Measurements from ENCODE around the gene MT4. TPM values are rescaled to one million over a fixed set of nuclear protein-coding genes. Genes with fewer than 3 reads are reported as not detected.

The MT4 gene
- polyA plus RNA-seq, 1 of the 3 experiments (the other 2 are of a cell fraction): not detected

GRCh38 chr16:56607675-56608042 lies 42.8 kb downstream of the MT4 start:
- H3K27me3 ChIP-seq (ENCODE audit: insufficient read depth): no peaks in the 10 kb centered on the region
- DNase-seq: no peak
- no peaks in the 10 kb centered on the region for H3K9me2 ChIP-seq
- no peaks in the 10 kb centered on the region for H3K36me3 ChIP-seq (replicated peaks in 1 of 2; ENCODE audit: control insufficient read depth in 1 of 2, insufficient read depth in 2 of 2, low read length in 1 of 2)
- no peak for TF ChIP-seq SMC3 (IDR thresholded peaks at IDR 0.05; ENCODE audit: low read depth, low read length)
- no peak for TF ChIP-seq GABPA (IDR thresholded peaks at IDR 0.05; ENCODE audit: low read depth)
- TF ChIP-seq JUND (IDR thresholded peaks at IDR 0.05): no peak
- TF ChIP-seq, protein P1, sequence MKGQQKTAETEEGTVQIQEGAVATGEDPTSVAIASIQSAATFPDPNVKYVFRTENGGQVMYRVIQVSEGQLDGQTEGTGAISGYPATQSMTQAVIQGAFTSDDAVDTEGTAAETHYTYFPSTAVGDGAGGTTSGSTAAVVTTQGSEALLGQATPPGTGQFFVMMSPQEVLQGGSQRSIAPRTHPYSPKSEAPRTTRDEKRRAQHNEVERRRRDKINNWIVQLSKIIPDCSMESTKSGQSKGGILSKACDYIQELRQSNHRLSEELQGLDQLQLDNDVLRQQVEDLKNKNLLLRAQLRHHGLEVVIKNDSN (IDR thresholded peaks at IDR 0.05; ENCODE audit: borderline replicate concordance, low read depth): no peak
- TF ChIP-seq, protein P2, sequence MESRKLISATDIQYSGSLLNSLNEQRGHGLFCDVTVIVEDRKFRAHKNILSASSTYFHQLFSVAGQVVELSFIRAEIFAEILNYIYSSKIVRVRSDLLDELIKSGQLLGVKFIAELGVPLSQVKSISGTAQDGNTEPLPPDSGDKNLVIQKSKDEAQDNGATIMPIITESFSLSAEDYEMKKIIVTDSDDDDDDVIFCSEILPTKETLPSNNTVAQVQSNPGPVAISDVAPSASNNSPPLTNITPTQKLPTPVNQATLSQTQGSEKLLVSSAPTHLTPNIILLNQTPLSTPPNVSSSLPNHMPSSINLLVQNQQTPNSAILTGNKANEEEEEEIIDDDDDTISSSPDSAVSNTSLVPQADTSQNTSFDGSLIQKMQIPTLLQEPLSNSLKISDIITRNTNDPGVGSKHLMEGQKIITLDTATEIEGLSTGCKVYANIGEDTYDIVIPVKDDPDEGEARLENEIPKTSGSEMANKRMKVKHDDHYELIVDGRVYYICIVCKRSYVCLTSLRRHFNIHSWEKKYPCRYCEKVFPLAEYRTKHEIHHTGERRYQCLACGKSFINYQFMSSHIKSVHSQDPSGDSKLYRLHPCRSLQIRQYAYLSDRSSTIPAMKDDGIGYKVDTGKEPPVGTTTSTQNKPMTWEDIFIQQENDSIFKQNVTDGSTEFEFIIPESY (IDR thresholded peaks at IDR 0.05; ENCODE audit: borderline replicate concordance, low read depth): no peak
- no peak for TF ChIP-seq TCF12 (IDR thresholded peaks at IDR 0.05)
- TF ChIP-seq, protein P3, sequence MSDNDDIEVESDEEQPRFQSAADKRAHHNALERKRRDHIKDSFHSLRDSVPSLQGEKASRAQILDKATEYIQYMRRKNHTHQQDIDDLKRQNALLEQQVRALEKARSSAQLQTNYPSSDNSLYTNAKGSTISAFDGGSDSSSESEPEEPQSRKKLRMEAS (IDR thresholded peaks at IDR 0.05; ENCODE audit: low read depth): no peak
- TF ChIP-seq, protein P4, sequence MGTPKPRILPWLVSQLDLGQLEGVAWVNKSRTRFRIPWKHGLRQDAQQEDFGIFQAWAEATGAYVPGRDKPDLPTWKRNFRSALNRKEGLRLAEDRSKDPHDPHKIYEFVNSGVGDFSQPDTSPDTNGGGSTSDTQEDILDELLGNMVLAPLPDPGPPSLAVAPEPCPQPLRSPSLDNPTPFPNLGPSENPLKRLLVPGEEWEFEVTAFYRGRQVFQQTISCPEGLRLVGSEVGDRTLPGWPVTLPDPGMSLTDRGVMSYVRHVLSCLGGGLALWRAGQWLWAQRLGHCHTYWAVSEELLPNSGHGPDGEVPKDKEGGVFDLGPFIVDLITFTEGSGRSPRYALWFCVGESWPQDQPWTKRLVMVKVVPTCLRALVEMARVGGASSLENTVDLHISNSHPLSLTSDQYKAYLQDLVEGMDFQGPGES (IDR thresholded peaks at IDR 0.05; ENCODE audit: low read depth, low read length): no peak
- no peaks in the 10 kb centered on the region for H3K9me3 ChIP-seq
- peaks cover 30% of the 10 kb centered on the region for H3K79me2 ChIP-seq (ENCODE audit: insufficient read depth)
- no peaks in the 10 kb centered on the region; the same call in 1 of the 2 replicates for H4K20me1 ChIP-seq (ENCODE audit: insufficient read depth)
- H3K4me3 ChIP-seq (ENCODE audit: low read depth in 2 of 2, low read length in 1 of 2): peak overlapping the region in 1 of 2 experiments; percentile 13; a peak in 2 of 4 replicates
- peaks cover 35 to 46% of the 10 kb centered on the region in 2 experiments; a peak in 3 of 4 replicates for H3K4me1 ChIP-seq (ENCODE audit: control insufficient read depth in 1 of 2, insufficient read depth in 2 of 2, low read depth in 1 of 2, low read length in 1 of 2)
- ChIA-PET POLR2A (no interaction called here), CTCF (interaction anchor here (1.2 to 8.2 kb wide), 3 partner anchors 44 to 182 kb away, joined by 3 to 138 read pairs (median 6); no protein-coding TSS in a partner anchor)
- 0 out of 2 replicates have a peak overlapping the region, but pooled peaks have one; percentile 43 for H2AFZ ChIP-seq (ENCODE audit: low read depth)
- peak overlapping the region; percentile 86 to 96 for H3K27ac ChIP-seq (ENCODE audit: low read depth in 2 of 2, low read length in 1 of 2)
- peak overlapping the region; percentile 90 for H3K9ac ChIP-seq
- peaks cover 56% of the 10 kb centered on the region for H3F3A ChIP-seq (replicated peaks; ENCODE audit: insufficient read depth)
- peak overlapping the region; percentile 88 for H3K4me2 ChIP-seq
- 62% methylated on average over 2 of the region's 2 CpGs for WGBS (ENCODE audit: low lambda C conversion rate)

DNA sequence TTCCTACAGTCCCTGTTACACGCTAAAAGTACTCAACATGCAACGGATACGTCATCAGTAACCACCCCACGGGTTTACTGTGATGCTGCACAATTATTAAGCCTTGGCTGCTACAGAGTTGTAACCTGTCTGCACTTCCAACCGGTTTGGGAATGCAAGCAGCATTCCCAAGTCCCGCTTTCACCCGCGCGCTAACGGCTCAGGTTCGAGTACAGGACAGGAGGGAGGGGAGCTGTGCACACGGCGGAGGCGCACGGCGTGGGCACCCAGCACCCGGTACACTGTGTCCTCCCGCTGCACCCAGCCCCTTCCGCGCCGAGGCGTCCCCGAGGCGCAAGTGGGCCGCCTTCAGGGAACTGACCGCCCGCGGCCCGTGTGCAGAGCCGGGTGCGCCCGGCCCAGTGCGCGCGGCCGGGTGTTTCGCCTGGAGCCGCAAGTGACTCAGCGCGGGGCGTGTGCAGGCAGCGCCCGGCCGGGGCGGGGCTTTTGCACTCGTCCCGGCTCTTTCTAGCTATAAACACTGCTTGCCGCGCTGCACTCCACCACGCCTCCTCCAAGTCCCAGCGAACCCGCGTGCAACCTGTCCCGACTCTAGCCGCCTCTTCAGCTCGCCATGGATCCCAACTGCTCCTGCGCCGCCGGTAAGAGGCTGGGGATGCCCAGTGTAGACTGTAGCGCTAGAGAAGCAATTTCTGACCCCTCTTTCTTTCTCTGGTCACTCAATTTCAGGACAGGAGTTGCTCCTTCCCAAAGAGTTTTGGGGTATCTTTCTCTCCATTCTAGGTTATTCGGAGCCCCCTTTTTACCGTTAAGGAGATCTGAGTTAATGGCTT lies 43.4 kb downstream of the MT4 start, which contains the start of gene MT2A:
Gene MT2A, plus strand, starts transcription at position 542 of the 833 bp plus-strand sequence. Its CDS starts 72 bp downstream, at position 614.
- Histone ChIP-seq H3K4me2 (peak within 1 kb of the TSS; percentile 88), H3K79me2 (ENCODE audit: insufficient read depth) (peaks cover 30% of the 10 kb centered on the region), H3K36me3 (replicated peaks in 1 of 2; ENCODE audit: control insufficient read depth in 1 of 2, insufficient read depth in 2 of 2, low read length in 1 of 2) (no peaks in the 10 kb centered on the region), H3K9me3 (no peaks in the 10 kb centered on the region), H3K27ac (ENCODE audit: low read depth in 2 of 2, low read length in 1 of 2) (peak within 1 kb of the TSS; percentile 86 to 96), H3K9me2 (no peaks in the 10 kb centered on the region), H3K9ac (peak within 1 kb of the TSS; percentile 90), H3F3A (replicated peaks; ENCODE audit: insufficient read depth) (peaks cover 61% of the 10 kb centered on the region), H4K20me1 (ENCODE audit: insufficient read depth) (no peaks in the 10 kb centered on the region; the same call in 1 of the 2 replicates), H3K27me3 (ENCODE audit: insufficient read depth) (no peaks in the 10 kb centered on the region), H2AFZ (ENCODE audit: low read depth) (peak within 1 kb of the TSS; percentile 43; the same call in 1 of the 2 replicates), H3K4me3 (ENCODE audit: low read depth in 2 of 2, low read length in 1 of 2) (peak within 1 kb of the TSS; percentile 72 to 94), H3K4me1 (ENCODE audit: control insufficient read depth in 1 of 2, insufficient read depth in 2 of 2, low read depth in 1 of 2, low read length in 1 of 2) (peaks cover 35 to 46% of the 10 kb centered on the region in 2 experiments; a peak in 3 of 4 replicates)
- peak; percentile 95 for DNase-seq
- ChIA-PET POLR2A (no interaction called here), CTCF (interaction anchor here (0.6 to 8.2 kb wide), 4 partner anchors 8 to 181 kb away, joined by 3 to 138 read pairs (median 6); no protein-coding TSS in a partner anchor)
- 27% methylated on average over 28 of the region's 62 CpGs for WGBS (ENCODE audit: low lambda C conversion rate)
- no peak for TF ChIP-seq EZH2phosphoT487 (IDR thresholded peaks at IDR 0.05; ENCODE audit: borderline replicate concordance, low read depth)
- peak; percentile 97; the same call in 1 of the 2 replicates for TF ChIP-seq SIN3A (IDR thresholded peaks at IDR 0.05; ENCODE audit: borderline replicate concordance, low read depth, low read length)
- no peak for TF ChIP-seq RFX5 (IDR thresholded peaks at IDR 0.05; ENCODE audit: low read length)
- TF ChIP-seq EP300 (IDR thresholded peaks at IDR 0.05; ENCODE audit: borderline replicate concordance in 1 of 2, low read depth in 1 of 2, low read length in 1 of 2): no peak; a peak in 1 of 4 replicates
- no peak for TF ChIP-seq SMC3 (IDR thresholded peaks at IDR 0.05; ENCODE audit: low read depth, low read length)
- TF ChIP-seq ELF1 (IDR thresholded peaks at IDR 0.05): 0 out of 2 replicates have a peak, but pooled peaks have one; percentile 4
- TF ChIP-seq FOSL2 (IDR thresholded peaks at IDR 0.05; ENCODE audit: borderline replicate concordance, low read depth): peak; percentile 74; the same call in 1 of the 2 replicates
- no peak for TF ChIP-seq GABPA (IDR thresholded peaks at IDR 0.05; ENCODE audit: low read depth)
- TF ChIP-seq FOXJ3 (CRISPR knock-in tag; IDR thresholded peaks at IDR 0.05): 0 out of 2 replicates have a peak, but pooled peaks have one; percentile 34
- TF ChIP-seq POLR2AphosphoS5 (IDR thresholded peaks at IDR 0.05; ENCODE audit: low read depth, low read length): peak; percentile 98
- TF ChIP-seq, protein P3 (IDR thresholded peaks at IDR 0.05; ENCODE audit: low read depth): peak; percentile 87
- TF ChIP-seq, protein P2 (IDR thresholded peaks at IDR 0.05; ENCODE audit: borderline replicate concordance, low read depth): no peak
- no peak for TF ChIP-seq GATA2 (CRISPR knock-in tag; IDR thresholded peaks at IDR 0.05)
- TF ChIP-seq NFIC (IDR thresholded peaks at IDR 0.05; ENCODE audit: borderline replicate concordance): peak; percentile 38; the same call in 1 of the 2 replicates
